Measurements from ENCODE around the gene TMC1.
A peak's percentile ranks its signal among the peaks of the same experiment; 100 is the strongest.

TMC1 gene

DNA sequence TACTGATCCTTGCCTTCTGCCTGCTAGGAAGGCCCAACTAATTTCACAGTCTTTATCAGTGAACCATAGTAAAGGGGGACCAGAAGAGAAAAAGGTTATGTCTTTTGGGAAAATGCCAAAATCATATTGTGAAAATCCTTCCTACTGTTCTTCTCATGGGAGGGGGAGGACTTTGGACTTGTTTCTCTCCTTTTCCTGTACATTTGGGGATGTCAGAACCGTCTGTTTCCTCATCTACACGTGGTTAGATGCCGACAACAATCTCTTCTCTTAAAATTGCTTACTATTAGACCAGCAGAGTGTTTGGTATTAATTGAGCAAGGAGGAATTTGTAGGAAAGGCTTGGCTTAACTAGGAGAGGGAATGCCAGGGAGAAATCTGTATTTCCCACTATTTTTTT is 77.2 kb downstream of the TMC1 start:
- no peak overlapping the region for H3K27ac ChIP-seq
- TF ChIP-seq, protein P1, sequence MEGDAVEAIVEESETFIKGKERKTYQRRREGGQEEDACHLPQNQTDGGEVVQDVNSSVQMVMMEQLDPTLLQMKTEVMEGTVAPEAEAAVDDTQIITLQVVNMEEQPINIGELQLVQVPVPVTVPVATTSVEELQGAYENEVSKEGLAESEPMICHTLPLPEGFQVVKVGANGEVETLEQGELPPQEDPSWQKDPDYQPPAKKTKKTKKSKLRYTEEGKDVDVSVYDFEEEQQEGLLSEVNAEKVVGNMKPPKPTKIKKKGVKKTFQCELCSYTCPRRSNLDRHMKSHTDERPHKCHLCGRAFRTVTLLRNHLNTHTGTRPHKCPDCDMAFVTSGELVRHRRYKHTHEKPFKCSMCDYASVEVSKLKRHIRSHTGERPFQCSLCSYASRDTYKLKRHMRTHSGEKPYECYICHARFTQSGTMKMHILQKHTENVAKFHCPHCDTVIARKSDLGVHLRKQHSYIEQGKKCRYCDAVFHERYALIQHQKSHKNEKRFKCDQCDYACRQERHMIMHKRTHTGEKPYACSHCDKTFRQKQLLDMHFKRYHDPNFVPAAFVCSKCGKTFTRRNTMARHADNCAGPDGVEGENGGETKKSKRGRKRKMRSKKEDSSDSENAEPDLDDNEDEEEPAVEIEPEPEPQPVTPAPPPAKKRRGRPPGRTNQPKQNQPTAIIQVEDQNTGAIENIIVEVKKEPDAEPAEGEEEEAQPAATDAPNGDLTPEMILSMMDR (conservative IDR thresholded peaks at IDR 0.05), result no peak
- TF ChIP-seq ZFX (IDR thresholded peaks at IDR 0.05), result no peak

DNA sequence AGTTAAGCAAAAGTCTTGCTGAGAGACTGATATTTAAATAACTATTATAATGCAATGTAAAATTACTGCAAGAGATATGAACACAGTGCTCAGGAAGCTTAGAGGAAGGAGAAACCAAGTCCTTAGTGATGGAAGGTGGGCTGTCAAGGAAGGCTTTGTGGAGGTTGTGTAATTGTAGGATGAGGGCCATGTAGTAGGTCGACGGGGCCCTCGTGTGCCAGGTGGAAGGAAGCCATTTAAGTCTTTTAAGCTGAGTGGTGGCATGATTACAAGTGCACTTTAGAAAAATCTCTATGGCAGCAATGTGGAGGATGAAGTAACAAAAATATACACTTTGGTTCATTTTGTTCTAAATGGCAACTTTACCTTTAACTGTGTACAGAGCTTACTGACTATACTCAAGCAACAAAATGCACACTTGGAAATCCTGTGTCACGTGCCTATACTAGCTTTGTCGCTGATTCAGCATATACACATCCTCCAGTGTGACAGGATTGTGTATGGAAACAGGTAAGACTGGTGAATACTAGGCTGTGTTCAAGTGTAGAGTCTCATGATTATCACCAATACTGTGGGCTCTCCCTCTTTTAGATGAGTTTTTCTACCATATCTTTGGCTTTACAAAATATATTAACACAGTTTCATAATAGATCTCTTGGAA is 78.6 kb downstream of the TMC1 start:
- no peak overlapping the region for H3K27ac ChIP-seq
- TF ChIP-seq, protein P1 (conservative IDR thresholded peaks at IDR 0.05), result peak; percentile 18
- TF ChIP-seq ZFX (IDR thresholded peaks at IDR 0.05), result no peak

GRCh38 chr9:72600671-72601070 is 79.3 kb downstream of the TMC1 start:
- TF ChIP-seq, protein P1 (conservative IDR thresholded peaks at IDR 0.05), result no peak
- TF ChIP-seq ZFX (IDR thresholded peaks at IDR 0.05), result no peak
- H3K27ac ChIP-seq, result no peak overlapping the region

DNA sequence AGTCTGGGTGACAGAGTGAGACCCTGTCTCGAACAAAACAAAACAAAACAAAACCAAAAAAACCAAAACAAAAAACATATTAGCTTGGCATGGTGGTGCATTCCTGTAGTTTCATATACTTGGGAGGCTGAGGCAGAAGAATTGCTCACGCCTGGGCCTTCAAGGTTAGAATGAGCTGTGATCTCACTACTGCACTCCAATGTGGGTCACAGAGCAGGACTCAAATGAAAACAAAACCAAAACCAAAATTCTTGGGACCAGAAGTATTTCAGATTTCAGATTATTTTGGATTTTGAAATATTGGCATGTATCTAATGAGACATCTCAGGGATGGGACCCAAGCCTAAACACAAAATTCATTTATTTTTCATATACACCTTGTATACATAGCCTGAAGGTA is 80.2 kb downstream of the TMC1 start:
- TF ChIP-seq ZFX (IDR thresholded peaks at IDR 0.05), result no peak
- TF ChIP-seq, protein P1 (conservative IDR thresholded peaks at IDR 0.05), result no peak
- H3K27ac ChIP-seq, result no peak overlapping the region

- TF ChIP-seq, protein P1 (conservative IDR thresholded peaks at IDR 0.05), result peak; percentile 14; the same call in 1 of the 2 replicates
- TF ChIP-seq ZFX (IDR thresholded peaks at IDR 0.05), result no peak
- H3K27ac ChIP-seq, result no peak overlapping the region
Measured at GRCh38 chr9:72612449-72612848, 91.0 kb downstream of the TMC1 start.

GRCh38 chr9:72614067-72614466 is 92.7 kb downstream of the TMC1 start:
- H3K27ac ChIP-seq, result no peak overlapping the region
- no peak for TF ChIP-seq ZFX (IDR thresholded peaks at IDR 0.05)
- TF ChIP-seq, protein P1 (conservative IDR thresholded peaks at IDR 0.05), result no peak

- H3K27ac ChIP-seq, result no peak overlapping the region
- TF ChIP-seq, protein P1 (conservative IDR thresholded peaks at IDR 0.05), result no peak
- no peak for TF ChIP-seq ZFX (IDR thresholded peaks at IDR 0.05)
Measured at GRCh38 chr9:72615931-72616330, 94.5 kb downstream of the TMC1 start.
